Umbilical cord (tissue), 2 donors: ENCODE results near the gene NSUN2. TPM values are rescaled to one million over a fixed set of nuclear protein-coding genes. Genes with fewer than 3 reads are reported as not detected.

Experiments
- DNase-seq: peaks from one replicate; pipeline ENCODE4 v3.0.0-alpha.2; 2015; ENCODE audit warnings: low spot score
- total RNA-seq: library from RNA; depleted of rRNA; stranded (reverse); fragments of >200 nt; gene quantifications from one replicate; pipeline ENCODE4 v1.2.3, GENCODE V29; 2014; ENCODE audit warnings: low replicate concordance; ENCODE audit not compliant: insufficient read depth

NSUN2 gene
- total RNA-seq, 1 donor from 2014 or later, result 31.8 TPM

DNA sequence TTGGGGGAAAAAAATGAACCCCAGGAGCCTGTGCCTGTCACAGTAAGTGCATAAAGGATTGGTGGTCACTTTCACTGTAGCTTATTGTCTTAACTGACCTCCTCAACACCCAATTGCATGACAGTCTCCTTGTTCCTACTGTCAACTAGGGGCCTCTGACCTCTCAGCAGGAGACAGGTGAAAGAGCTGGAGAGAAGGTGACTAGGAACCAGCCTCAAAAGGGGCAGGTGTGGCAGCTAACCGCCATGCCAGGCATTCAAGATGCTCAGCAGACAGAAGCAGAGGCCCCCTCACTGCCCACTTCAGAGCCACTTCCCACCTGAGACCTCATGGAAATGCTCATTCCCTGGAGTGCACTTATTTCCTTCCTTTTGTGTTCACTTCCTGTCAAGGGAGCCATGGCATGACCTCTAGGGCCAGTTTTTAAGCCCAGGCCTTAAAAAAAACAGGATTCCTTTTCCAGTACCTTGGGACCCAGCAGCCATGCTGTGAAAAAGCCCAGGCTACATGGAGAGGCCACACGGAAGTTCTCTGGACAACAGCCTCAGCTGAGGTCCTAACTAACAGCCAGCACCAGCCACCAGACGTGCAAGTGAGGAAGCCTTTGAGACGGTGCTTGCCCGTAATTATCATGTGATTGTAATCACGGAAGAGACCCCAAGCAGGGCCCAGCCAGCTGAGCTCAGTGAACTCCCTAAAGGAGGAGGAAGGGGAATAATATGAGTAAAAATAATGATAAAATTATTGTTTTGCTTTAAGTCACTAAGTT, 74.9 kb downstream of the NSUN2 start:
- no peak for DNase-seq

DNA sequence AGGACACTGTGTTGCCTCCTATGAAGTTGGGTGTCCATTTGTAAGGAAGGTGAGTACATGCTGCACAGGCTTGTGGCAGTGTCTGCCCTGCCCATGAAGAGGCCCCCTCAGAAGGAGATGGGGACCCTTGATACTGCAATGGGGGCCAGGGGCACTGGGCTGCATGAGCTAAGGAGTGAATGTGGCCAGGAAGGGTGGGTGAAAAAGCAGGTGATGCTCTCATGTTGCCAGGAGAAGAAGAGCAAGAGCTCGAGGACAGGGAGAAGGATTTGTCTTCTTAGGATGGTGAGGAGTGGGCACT, 76.1 kb downstream of the NSUN2 start:
- no peak for DNase-seq

DNA sequence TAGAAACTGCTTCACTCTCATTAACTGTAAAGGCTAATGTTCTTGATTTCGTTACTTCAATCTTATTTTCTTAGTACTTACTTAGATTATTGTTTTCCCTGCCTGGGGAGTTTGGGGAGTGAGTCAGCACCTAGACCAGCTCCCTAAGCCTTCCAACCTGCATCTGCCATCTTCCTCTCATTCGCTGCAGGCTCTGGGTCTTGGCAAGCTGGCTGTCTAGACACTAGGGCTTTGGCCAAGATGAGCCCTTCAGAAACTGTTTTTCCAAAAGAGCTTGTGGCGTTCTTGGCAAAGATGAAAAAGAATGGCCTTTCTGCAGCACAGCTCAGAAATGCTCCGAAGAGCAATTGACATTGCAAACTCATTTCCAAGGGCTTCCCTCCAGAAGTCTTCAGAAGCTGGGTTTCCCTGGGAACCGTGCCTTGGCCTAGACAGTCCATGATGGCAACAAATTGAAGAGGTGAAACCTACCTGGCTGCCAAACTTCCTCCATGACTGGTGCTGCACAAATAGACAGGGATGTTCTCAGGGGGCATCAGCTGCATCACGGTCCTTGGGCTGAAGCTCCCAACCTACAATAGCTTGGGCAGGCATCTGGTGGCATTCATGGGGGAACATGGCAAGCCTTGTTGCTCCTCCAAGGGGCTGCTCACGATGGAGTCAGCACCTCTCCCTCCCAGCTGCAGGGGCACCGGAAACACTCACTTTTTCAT, 76.6 kb downstream of the NSUN2 start:
- DNase-seq, result no peak

DNA sequence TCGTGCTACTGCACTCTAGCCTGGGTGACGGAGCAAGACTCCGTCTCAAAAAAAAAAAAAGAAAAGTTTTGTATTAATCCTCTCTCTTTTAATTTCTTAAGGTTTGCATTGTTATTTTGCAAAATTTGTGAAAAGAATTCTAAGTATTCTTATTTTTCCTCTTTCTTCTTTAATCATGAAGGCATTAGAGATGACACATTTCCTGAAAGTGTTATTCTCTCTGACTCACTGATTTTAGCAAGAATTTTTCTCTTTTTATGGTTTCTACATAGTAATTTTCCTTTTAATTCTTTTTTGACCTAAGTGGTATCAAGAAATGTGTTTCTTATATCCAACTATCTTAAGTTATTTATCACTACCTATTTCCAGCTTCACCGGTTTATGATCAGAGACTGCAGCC, 78.0 kb downstream of the NSUN2 start:
- no peak for DNase-seq

DNA sequence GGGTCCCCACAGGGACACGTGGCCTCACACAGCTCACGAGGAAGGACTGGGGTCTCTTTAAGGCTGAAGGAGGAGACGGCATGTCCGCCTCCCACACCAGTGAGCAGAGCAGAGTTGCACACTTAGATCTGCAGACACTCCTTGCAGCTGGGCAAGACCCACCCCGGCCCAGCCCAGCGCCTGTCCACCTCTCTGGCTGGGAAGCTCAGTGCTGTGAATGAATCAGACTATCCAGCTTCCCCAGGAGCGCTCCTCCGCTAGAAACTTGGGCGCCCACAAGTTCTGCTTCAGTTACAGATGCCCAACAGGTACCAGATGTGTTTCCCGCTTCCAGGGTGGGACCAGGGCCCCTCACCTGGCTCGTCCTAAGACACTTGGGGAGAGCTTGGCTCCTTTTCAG, 78.9 kb downstream of the NSUN2 start:
- DNase-seq, result no peak

DNA sequence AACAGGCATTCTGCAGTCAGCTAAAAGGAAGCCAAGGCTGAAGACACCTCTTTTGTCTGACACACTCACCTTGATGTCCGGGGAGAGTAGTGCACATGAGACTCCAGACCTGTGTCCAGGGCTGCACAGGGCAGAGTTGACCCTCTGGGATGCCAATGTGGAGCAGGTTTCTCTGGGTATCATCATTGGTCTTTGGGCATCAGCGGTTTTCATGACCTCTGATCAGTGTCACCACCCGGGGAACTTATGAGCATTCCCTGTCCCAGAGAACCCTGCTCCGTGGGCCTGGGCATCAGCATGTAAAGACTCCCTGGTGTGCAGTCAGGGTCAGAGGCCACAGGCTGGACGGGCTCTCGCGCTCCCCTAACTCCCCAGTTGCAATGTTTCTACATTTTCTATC, 80.2 kb downstream of the NSUN2 start:
- DNase-seq, result no peak

DNA sequence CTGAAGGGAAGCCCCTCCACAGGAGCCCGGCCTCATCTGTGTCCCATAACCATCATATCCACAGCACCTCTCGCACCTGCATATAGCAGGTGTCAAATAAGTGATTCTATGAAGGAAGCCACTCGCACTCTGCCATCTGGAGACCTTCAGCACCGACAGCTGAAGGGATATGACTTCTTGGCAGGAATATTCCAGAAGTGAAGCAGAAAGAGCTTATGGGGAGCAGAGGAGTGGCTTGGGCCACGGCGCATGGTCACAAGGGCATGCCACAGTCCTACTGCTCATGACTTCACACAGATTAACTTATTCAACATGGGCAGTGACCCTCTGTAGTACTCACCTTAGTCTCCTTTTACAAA, 80.9 kb downstream of the NSUN2 start:
- no peak for DNase-seq

DNA sequence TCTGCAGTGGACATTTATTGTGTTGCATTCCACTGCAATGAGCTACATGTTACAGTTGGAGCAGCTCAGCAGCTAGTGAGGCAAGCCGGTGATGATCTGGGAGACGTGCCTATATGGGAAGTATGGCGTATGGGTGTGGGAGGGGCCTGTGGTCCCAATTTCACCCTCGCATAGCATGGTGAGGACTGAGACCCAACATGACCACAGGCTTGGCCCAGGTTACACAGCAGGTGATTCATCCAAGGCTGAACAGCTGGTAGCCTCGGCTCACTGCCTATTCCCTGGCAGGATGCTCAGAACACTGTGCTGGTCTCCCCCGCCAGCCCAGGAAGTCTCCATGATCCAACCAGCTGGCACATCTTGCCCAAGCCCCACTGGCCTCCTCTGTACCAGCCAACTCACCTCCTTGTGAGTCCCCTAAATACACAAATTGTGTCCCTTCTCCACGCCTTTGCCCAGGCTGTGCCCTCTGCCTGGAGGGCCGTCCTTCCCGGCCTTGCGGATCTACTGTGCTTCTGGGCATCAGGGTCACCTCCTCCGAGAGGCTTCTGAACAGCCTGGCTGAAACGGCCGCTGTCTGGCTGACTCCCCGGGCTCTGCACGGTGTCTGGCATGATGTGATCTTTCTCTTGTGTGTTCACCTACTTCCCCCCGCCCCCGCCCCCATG, 81.4 kb downstream of the NSUN2 start:
- DNase-seq, result no peak

DNA sequence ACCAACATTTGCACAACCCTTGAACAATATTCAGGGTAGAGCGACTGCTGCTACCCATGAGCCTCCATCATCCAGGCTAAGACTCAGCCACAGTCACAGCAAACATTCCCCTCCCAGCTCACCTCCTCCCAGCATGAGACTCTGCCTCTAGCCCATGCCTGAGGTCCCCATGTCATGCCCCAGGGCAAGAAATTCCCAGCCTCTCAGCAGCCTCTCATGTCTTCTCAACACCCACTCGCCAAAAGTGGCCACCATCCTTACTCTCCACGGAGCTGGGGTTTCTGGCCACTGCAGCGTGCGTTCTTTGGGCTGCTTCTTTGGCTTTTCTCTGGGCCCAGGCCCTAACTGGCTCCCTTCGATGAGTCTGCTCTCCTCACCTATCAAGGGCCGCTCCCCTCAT, 82.2 kb downstream of the NSUN2 start:
- DNase-seq, result no peak

Other genes starting within 250 kb of the NSUN2 start
- gene UBE2QL1, start 184.2 kb downstream of the NSUN2 start, total RNA-seq, result 0.72 TPM
- gene SRD5A1, start 396 bp upstream of the NSUN2 start, total RNA-seq, result 5.5 TPM
- gene TENT4A, start 80.4 kb upstream of the NSUN2 start, total RNA-seq, result 21.7 TPM